H1 (cell line): ENCODE results near the gene USP26. TPM values are rescaled to one million over a fixed set of nuclear protein-coding genes. Genes with fewer than 3 reads are reported as not detected.

ENCODE experiments used
- ASH2L ChIP-seq: fragments of 200-600, 300-600 bp; sonication (generic); IDR thresholded peaks from one replicate; pipeline ENCODE4 v1.7.1; 2017; ENCODE audit warnings: low read length
- CBX8 ChIP-seq: fragments of 300-800, 300-1000 bp; sonication (generic); IDR thresholded peaks from 2 replicates; pipeline ENCODE4 v1.7.1; 2016; ENCODE audit warnings: low read depth, low read length, borderline replicate concordance
- CEBPB ChIP-seq: IDR thresholded peaks from 2 replicates; pipeline ENCODE4 v1.6.1; 2012; ENCODE audit warnings: low read depth, low read length
- KDM4A ChIP-seq: IDR thresholded peaks from one replicate; pipeline ENCODE4 v1.7.1; 2012; ENCODE audit warnings: low read depth, mild to moderate bottlenecking, moderate library complexity, low read length, inconsistent platforms; ENCODE audit not compliant: severe bottlenecking
- KDM5A ChIP-seq: fragments of 200-600 bp; IDR thresholded peaks from 2 replicates; pipeline ENCODE4 v1.7.1; 2012; ENCODE audit warnings: mild to moderate bottlenecking, low read length, inconsistent platforms, mixed read lengths
- POLR2A ChIP-seq, 2 experiments: IDR thresholded peaks; 1 replicate in 1 of 2; 2 replicates in 1 of 2; pipeline ENCODE4 v1.6.1; 2011; ENCODE audit warnings: low read depth in 2 of 2, low read length in 2 of 2, mild to moderate bottlenecking in 2 of 2; ENCODE audit errors: control extremely low read depth in 1 of 2
- RBBP5 ChIP-seq: IDR thresholded peaks from 2 replicates; pipeline ENCODE4 v1.7.1; 2012; ENCODE audit warnings: low read depth, mild to moderate bottlenecking, inconsistent platforms, low read length, moderate library complexity, borderline replicate concordance
- SAP30 ChIP-seq: fragments of 300-600 bp; sonication (generic); IDR thresholded peaks from 2 replicates; pipeline ENCODE4 v1.7.1; 2012; ENCODE audit warnings: low read length, moderate library complexity, mild to moderate bottlenecking, inconsistent platforms; ENCODE audit not compliant: insufficient read depth, insufficient replicate concordance
- SP1 ChIP-seq: IDR thresholded peaks from 2 replicates; pipeline ENCODE4 v1.6.1; 2011; ENCODE audit warnings: low read depth, low read length
- SRF ChIP-seq: IDR thresholded peaks from 2 replicates; pipeline ENCODE4 v1.6.1; 2011; ENCODE audit warnings: mild to moderate bottlenecking, low read depth, low read length, moderate library complexity
- polyA plus RNA-seq, 7 experiments: library from polyadenylated mRNA; depleted of rRNA in 3 of 7; stranded (reverse) in 5 of 7; unstranded in 2 of 7; fragments of >200 nt in 5 of 7; fragments of 200-250 nt in 2 of 7; gene quantifications; 1 replicate in 5 of 7; 2 replicates in 1 of 7; 4 replicates in 1 of 7; pipeline versions ENCODE4 v1.2.1 to v1.2.3, GENCODE V29; 2011 to 2013; ENCODE audit warnings: missing spikeins in 2 of 7, mixed read lengths in 2 of 7
- total RNA-seq: library from RNA; stranded (reverse); fragmentation: NEBNext Ultra II Directional; extraction: Animal tissue kit (Norgen Biotek cat#: 25700); gene quantifications from 2 replicates; pipeline ENCODE4 v1.2.1, GENCODE V29; 2021
- TF ChIP-seq, protein P1 (sequence below): fragments of 300-600 bp; sonication (generic); IDR thresholded peaks from 2 replicates; pipeline ENCODE4 v1.7.1; 2012; ENCODE audit warnings: low read length, moderate library complexity, mild to moderate bottlenecking, inconsistent platforms; ENCODE audit not compliant: insufficient replicate concordance
- TF ChIP-seq, protein P2 (sequence below): IDR thresholded peaks from 2 replicates; pipeline ENCODE4 v1.6.1; 2011; ENCODE audit warnings: low read depth, mild to moderate bottlenecking, low read length; ENCODE audit not compliant: insufficient read depth

The USP26 gene
- total and polyA plus RNA-seq, 2 of the 8 experiments (the other 6 are each of a cell fraction or from before 2014, with no cell fraction given) = not detected

DNA sequence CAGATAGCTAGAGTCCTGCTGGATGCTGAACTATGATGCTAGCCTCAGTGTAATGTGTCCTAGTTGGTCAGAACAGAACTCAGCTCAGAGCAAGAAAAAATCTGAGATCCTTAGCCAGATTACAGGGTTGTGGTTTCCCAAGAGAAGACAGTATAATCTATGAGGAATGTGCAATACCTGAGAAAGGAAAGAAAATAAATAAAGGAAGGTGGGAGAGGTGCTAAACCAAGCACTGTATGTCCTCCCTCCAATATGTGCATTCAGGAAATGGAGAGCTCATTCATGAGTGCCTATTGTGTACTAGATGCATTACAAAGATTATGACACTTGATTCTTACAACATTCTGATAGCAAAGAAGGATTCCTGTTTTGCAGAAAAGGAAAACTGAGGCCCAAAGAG, 7.5 kb downstream of the USP26 start (continued):
- TF ChIP-seq, protein P1, sequence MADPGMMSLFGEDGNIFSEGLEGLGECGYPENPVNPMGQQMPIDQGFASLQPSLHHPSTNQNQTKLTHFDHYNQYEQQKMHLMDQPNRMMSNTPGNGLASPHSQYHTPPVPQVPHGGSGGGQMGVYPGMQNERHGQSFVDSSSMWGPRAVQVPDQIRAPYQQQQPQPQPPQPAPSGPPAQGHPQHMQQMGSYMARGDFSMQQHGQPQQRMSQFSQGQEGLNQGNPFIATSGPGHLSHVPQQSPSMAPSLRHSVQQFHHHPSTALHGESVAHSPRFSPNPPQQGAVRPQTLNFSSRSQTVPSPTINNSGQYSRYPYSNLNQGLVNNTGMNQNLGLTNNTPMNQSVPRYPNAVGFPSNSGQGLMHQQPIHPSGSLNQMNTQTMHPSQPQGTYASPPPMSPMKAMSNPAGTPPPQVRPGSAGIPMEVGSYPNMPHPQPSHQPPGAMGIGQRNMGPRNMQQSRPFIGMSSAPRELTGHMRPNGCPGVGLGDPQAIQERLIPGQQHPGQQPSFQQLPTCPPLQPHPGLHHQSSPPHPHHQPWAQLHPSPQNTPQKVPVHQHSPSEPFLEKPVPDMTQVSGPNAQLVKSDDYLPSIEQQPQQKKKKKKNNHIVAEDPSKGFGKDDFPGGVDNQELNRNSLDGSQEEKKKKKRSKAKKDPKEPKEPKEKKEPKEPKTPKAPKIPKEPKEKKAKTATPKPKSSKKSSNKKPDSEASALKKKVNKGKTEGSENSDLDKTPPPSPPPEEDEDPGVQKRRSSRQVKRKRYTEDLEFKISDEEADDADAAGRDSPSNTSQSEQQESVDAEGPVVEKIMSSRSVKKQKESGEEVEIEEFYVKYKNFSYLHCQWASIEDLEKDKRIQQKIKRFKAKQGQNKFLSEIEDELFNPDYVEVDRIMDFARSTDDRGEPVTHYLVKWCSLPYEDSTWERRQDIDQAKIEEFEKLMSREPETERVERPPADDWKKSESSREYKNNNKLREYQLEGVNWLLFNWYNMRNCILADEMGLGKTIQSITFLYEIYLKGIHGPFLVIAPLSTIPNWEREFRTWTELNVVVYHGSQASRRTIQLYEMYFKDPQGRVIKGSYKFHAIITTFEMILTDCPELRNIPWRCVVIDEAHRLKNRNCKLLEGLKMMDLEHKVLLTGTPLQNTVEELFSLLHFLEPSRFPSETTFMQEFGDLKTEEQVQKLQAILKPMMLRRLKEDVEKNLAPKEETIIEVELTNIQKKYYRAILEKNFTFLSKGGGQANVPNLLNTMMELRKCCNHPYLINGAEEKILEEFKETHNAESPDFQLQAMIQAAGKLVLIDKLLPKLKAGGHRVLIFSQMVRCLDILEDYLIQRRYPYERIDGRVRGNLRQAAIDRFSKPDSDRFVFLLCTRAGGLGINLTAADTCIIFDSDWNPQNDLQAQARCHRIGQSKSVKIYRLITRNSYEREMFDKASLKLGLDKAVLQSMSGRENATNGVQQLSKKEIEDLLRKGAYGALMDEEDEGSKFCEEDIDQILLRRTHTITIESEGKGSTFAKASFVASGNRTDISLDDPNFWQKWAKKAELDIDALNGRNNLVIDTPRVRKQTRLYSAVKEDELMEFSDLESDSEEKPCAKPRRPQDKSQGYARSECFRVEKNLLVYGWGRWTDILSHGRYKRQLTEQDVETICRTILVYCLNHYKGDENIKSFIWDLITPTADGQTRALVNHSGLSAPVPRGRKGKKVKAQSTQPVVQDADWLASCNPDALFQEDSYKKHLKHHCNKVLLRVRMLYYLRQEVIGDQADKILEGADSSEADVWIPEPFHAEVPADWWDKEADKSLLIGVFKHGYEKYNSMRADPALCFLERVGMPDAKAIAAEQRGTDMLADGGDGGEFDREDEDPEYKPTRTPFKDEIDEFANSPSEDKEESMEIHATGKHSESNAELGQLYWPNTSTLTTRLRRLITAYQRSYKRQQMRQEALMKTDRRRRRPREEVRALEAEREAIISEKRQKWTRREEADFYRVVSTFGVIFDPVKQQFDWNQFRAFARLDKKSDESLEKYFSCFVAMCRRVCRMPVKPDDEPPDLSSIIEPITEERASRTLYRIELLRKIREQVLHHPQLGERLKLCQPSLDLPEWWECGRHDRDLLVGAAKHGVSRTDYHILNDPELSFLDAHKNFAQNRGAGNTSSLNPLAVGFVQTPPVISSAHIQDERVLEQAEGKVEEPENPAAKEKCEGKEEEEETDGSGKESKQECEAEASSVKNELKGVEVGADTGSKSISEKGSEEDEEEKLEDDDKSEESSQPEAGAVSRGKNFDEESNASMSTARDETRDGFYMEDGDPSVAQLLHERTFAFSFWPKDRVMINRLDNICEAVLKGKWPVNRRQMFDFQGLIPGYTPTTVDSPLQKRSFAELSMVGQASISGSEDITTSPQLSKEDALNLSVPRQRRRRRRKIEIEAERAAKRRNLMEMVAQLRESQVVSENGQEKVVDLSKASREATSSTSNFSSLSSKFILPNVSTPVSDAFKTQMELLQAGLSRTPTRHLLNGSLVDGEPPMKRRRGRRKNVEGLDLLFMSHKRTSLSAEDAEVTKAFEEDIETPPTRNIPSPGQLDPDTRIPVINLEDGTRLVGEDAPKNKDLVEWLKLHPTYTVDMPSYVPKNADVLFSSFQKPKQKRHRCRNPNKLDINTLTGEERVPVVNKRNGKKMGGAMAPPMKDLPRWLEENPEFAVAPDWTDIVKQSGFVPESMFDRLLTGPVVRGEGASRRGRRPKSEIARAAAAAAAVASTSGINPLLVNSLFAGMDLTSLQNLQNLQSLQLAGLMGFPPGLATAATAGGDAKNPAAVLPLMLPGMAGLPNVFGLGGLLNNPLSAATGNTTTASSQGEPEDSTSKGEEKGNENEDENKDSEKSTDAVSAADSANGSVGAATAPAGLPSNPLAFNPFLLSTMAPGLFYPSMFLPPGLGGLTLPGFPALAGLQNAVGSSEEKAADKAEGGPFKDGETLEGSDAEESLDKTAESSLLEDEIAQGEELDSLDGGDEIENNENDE = no peak
- TF ChIP-seq ASH2L (no peak), CEBPB (no peak), SAP30 (no peak), POLR2A (IDR thresholded peaks at IDR 0.05; ENCODE audit: control extremely low read depth in 1 of 2, low read depth in 2 of 2, low read length in 2 of 2) (no peak), KDM5A (no peak), RBBP5 (no peak), SRF (no peak), SP1 (no peak), KDM4A (no peak), CBX8 (no peak)
- TF ChIP-seq, protein P2, sequence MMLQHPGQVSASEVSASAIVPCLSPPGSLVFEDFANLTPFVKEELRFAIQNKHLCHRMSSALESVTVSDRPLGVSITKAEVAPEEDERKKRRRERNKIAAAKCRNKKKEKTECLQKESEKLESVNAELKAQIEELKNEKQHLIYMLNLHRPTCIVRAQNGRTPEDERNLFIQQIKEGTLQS = no peak
